SK-MEL-5 (cell line): ENCODE data around the gene FBXL12. TPM values are rescaled to one million over a fixed set of nuclear protein-coding genes. Genes with fewer than 3 reads are reported as not detected.

Experiments
- DNase-seq: peaks from one replicate; pipeline ENCODE4 v3.0.0-alpha.2; 2016; ENCODE audit warnings: low read depth, low spot score
- in situ Hi-C: cut with HindIII; loops from 2 replicates; pipeline ENCODE4 v1.10.0; 2016; ENCODE audit warnings: low sequenced_read_pairs, high pct_unique_total_duplicates, low pct_unique_long_range_greater_than_20kb
- small RNA-seq, 2 experiments: library from RNA; depleted of rRNA; stranded (forward); fragments of <200 nt; gene quantifications; one replicate each; pipeline ENCODE3, GENCODE V24; 2014
- total RNA-seq: library from RNA; depleted of rRNA; stranded (reverse); fragments of >200 nt; shearing (Covaris generic); gene quantifications from 2 replicates; pipeline ENCODE4 v1.2.3, GENCODE V29; 2014; rRNA removed

FBXL12 gene
- total RNA-seq, 1 experiment from 2014 or later, result 11.5 TPM

- in situ Hi-C loops, result no loop called here
- DNase-seq, result peak; percentile 93
Observed at GRCh38 chr19:9768175-9769112, 50.4 kb downstream of the FBXL12 start, which contains the start of gene ZNF846. TSS of gene ZNF846 (minus strand) at chr19:9768738. CDS start at chr19:9764950, 3,788 bp downstream.

Small RNA genes lying within 50 kb of the gene (small RNA-seq; reads per million reads assigned to genes)
- 0 reads per million in 2 experiments for gene RF00156

Other genes starting within 250 kb of the FBXL12 start
- 52.8 and 57.2 TPM in 2 replicates for gene ZNF121, start 234.6 kb downstream of the FBXL12 start, total RNA-seq
- 16.4 and 19.9 TPM in 2 replicates for gene ZNF561, start 197.8 kb downstream of the FBXL12 start, total RNA-seq
- 27.1 and 28.3 TPM in 2 replicates for gene ZNF562, start 144.0 kb downstream of the FBXL12 start, total RNA-seq
- 2.0 and 3.3 TPM in 2 replicates for gene ZNF846, start 50.3 kb downstream of the FBXL12 start, total RNA-seq
- gene UBL5, start 8.8 kb upstream of the FBXL12 start, total RNA-seq, result 182 and 207 TPM in 2 replicates
- gene PIN1, start 16.2 kb upstream of the FBXL12 start, total RNA-seq, result 77.2 and 79.2 TPM in 2 replicates
- 10.6 and 14.6 TPM in 2 replicates for gene OLFM2, start 117.4 kb upstream of the FBXL12 start, total RNA-seq
- 1.5 and 2.1 TPM in 2 replicates for gene COL5A3, start 191.4 kb upstream of the FBXL12 start, total RNA-seq
- gene RDH8, start 194.4 kb upstream of the FBXL12 start, total RNA-seq, result 0.53 and 2.4 TPM in 2 replicates